GM10248 (cell line): Measurements from ENCODE around the gene PALM.

Source experiments
- CTCF ChIA-PET: fragments of 300-600 bp; sonication (Branson Sonifier 250); formaldehyde crosslinking; extraction: SDS; loops from one replicate; lab custom pipeline; 2021; ENCODE audit warnings: antibody characterized with exemption; lab: Yijun Ruan, JAX
- POLR2A ChIA-PET: fragments of 350-650 bp; sonication (Branson Sonifier 250); formaldehyde crosslinking; extraction: SDS; loops from one replicate; lab custom pipeline; 2020; ENCODE audit warnings: antibody characterized with exemption; lab: Yijun Ruan, JAX
- DNase-seq: peaks from one replicate; pipeline ENCODE4 v3.0.0; 2012; ENCODE audit errors: extremely low spot score
- TF ChIP-seq, protein P1 (sequence below): IDR thresholded peaks from 2 replicates; pipeline ENCODE4 v1.5.1; 2012; ENCODE audit warnings: mild to moderate bottlenecking, low read depth; ENCODE audit errors: extremely low read depth, missing control alignments, control extremely low read depth

The PALM gene

DNA sequence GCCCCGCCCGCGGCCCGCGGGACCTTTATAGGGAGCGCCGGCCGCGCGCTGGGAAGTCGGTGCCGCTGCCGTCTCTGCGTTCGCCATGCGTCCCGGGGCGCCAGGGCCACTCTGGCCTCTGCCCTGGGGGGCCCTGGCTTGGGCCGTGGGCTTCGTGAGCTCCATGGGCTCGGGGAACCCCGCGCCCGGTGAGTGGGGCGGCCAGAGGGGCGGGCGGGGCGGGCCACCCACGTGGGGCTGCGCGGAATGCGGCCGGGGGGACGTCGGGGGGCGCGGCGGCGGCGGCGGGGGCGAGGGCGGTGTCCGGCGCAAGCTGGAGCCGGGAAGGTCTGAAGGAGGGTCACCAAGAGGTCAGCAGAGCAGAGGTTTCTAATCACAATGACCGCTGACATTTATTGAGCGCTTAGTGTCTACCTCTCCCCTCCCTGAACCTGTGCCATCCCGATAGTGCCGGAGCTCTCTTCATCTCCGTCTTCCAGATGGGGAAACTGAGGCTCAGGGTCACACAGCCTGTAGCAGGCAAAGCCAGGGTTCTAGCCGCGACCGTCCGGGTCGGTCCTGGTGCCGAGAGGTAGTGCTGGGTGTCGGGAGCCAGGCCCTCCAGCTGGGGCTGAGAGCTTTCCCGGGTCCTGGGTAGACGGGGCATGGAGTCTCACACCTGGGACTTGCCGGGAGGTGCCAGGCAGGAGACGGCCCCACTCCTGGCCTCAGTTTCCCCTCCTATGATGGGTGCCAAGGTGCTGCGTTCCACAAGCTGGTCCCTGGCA lies 32.2 kb upstream of the PALM start, which contains the start of gene FSTL3:
Gene FSTL3, plus strand, starts transcription at position 54 of the 767 bp plus-strand sequence. Its CDS starts 32 bp downstream, at position 86.
- TF ChIP-seq, protein P1, sequence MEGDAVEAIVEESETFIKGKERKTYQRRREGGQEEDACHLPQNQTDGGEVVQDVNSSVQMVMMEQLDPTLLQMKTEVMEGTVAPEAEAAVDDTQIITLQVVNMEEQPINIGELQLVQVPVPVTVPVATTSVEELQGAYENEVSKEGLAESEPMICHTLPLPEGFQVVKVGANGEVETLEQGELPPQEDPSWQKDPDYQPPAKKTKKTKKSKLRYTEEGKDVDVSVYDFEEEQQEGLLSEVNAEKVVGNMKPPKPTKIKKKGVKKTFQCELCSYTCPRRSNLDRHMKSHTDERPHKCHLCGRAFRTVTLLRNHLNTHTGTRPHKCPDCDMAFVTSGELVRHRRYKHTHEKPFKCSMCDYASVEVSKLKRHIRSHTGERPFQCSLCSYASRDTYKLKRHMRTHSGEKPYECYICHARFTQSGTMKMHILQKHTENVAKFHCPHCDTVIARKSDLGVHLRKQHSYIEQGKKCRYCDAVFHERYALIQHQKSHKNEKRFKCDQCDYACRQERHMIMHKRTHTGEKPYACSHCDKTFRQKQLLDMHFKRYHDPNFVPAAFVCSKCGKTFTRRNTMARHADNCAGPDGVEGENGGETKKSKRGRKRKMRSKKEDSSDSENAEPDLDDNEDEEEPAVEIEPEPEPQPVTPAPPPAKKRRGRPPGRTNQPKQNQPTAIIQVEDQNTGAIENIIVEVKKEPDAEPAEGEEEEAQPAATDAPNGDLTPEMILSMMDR: no peak
- POLR2A ChIA-PET: no interaction called here
- CTCF ChIA-PET: interaction anchor here (1.0 to 1.7 kb wide), 3 partner anchors 10 to 58 kb away, joined by 3 to 5 read pairs (median 4); partner anchors contain the start of gene RNF126
- no peak for DNase-seq

- ChIA-PET CTCF (interaction anchor here (1.0 to 2.9 kb wide), 3 partner anchors 10 to 57 kb away, joined by 3 to 9 read pairs (median 4); partner anchors contain the start of gene RNF126), POLR2A (interaction anchor here (0.6 kb wide), 1 partner anchor 22 kb away, joined by 3 read pairs; no protein-coding TSS in a partner anchor)
- no peak for DNase-seq
- TF ChIP-seq, protein P1: no peak
Observed at GRCh38 chr19:677201-677600, 31.5 kb upstream of the PALM start.

DNA sequence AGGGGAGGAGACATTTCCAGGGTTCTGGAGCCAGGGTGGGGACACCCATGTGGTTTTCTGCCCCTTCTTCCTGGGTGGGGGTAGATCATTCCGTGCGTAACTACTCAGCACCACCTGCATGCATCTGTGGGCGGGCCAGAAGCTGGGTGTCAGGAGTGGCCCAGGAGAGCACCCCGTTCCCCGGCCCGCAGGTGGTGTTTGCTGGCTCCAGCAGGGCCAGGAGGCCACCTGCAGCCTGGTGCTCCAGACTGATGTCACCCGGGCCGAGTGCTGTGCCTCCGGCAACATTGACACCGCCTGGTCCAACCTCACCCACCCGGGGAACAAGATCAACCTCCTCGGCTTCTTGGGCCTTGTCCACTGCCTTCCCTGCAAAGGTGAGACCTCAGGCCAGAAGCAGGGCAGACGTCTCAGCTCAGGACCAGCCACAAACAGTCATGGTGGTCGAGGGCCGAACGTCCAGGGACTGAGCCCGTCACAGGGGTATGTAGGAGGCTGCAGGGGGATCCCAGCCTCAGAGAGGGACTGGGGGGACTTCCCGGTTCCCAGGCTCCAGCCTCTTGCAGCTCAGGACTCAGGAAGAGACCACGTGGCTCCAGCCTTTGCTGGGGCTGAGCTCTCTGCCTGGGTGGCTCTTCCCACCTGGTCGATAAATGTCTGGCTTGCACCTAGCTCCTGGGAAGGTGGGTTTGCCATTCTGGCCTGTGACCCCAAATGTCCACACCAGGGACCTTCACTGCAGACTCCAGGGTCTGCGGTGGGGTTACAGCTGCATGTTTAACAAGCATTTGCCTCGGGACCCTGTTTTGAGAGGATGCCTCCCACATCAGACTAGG lies 30.9 kb upstream of the PALM start:
- TF ChIP-seq, protein P1: no peak
- ChIA-PET POLR2A (interaction anchor here (0.6 kb wide), 1 partner anchor 23 kb away, joined by 3 read pairs; no protein-coding TSS in a partner anchor), CTCF (interaction anchor here (0.9 to 2.9 kb wide), 5 partner anchors 9 to 172 kb away, joined by 3 to 9 read pairs (median 3); partner anchors contain the start of gene RNF126)
- no peak for DNase-seq

GRCh38 chr19:678791-679388 lies 29.8 kb upstream of the PALM start:
- POLR2A ChIA-PET: no interaction called here
- CTCF ChIA-PET: interaction anchor here (1.2 to 2.9 kb wide), 6 partner anchors 9 to 173 kb away, joined by 3 to 17 read pairs (median 4); partner anchors contain the start of gene RNF126
- TF ChIP-seq, protein P1: no peak
- DNase-seq: no peak

DNA sequence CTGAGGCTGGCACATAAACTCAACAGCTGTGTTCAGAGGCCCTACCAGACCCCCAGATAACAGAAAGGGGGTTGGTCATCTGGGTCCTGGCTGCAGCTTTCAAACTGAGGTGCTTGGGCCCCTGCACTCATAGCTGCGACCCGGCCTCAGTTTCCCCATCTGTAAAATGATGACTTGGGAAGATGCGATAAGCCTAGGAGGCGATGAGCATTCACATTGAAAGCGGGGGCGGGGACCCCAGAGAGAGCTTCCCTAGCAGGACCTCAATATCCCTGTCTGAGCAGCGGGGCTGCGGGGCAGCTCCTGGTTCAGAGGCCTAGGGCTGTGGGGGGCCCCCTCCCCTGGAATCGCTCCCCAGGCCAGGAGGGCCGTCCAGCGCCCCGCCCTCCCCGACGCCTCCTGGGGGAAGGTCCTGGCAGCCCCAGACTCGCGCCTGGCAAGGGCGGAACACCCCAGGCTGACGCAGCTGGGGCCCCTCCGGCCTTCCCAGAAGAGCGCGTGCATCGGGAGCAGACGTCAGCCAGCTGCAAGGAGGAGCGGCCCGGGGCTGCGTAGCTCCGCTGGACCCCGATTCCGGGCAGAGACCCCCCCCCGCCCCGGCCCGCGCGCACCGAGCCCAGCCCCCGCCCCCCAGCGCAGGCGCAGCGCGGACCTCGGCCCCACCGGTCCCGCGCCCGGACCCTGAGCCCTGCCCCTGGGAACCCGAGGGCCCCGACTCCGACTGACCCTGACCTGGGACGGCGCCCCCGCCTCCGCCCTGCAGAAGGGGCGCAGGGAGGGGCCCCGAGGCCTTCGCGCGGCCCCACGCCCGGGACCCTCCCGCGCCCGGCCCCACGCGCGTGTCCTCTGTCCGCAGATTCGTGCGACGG lies 29.1 kb upstream of the PALM start:
- DNase-seq: no peak
- TF ChIP-seq, protein P1: no peak
- ChIA-PET CTCF (interaction anchor here (0.8 to 2.9 kb wide), 8 partner anchors 10 to 173 kb away, joined by 3 to 17 read pairs (median 3); partner anchors contain the start of gene RNF126), POLR2A (interaction anchor here (1.2 kb wide), 1 partner anchor 46 kb away, joined by 3 read pairs; no protein-coding TSS in a partner anchor)
